Astrocyte of the spinal cord (primary cell): ENCODE results near the gene SLCO3A1.

Source experiments
- DNase-seq: peaks from one replicate; pipeline ENCODE4 v3.0.0; 2011; ENCODE audit warnings: low read depth, low spot score
- H3K4me3 ChIP-seq: 2 replicates; pipeline ENCODE4 v1.5.1; 2011; ENCODE audit warnings: low read depth, mild to moderate bottlenecking, low read length, moderate library complexity
- CTCF ChIP-seq: IDR thresholded peaks from 2 replicates; pipeline ENCODE4 v1.5.1; 2012; ENCODE audit warnings: low read depth, mild to moderate bottlenecking, low read length, inconsistent platforms
- in situ Hi-C: cut with HindIII; loops from 2 replicates; pipeline ENCODE4 v1.10.0; 2017; ENCODE audit warnings: low sequenced_read_pairs

SLCO3A1 gene

GRCh38 chr15:92079647-92080255 is 226.2 kb downstream of the SLCO3A1 start:
- in situ Hi-C loops = no loop called here
- no peak overlapping the region for H3K4me3 ChIP-seq
- no peak for DNase-seq
- no peak for TF ChIP-seq CTCF

GRCh38 chr15:92082006-92082843 is 228.7 kb downstream of the SLCO3A1 start:
- H3K4me3 ChIP-seq = no peak overlapping the region
- peak; percentile 75 for DNase-seq
- peak; percentile 91 for TF ChIP-seq CTCF
- in situ Hi-C loops = no loop called here

- no peak overlapping the region for H3K4me3 ChIP-seq
- no peak for DNase-seq
- no peak for TF ChIP-seq CTCF
- in situ Hi-C loops = no loop called here
Measured at GRCh38 chr15:92083190-92083589, 229.7 kb downstream of the SLCO3A1 start.

GRCh38 chr15:92087211-92087610 is 233.7 kb downstream of the SLCO3A1 start:
- no peak for DNase-seq
- TF ChIP-seq CTCF = no peak
- in situ Hi-C loops = no loop called here
- H3K4me3 ChIP-seq = no peak overlapping the region

- peak; percentile 74 for TF ChIP-seq CTCF
- no peak for DNase-seq
- in situ Hi-C loops = no loop called here
- no peak overlapping the region for H3K4me3 ChIP-seq
Measured at GRCh38 chr15:92091155-92091734, 237.7 kb downstream of the SLCO3A1 start.

- H3K4me3 ChIP-seq = no peak overlapping the region
- TF ChIP-seq CTCF = no peak
- in situ Hi-C loops = no loop called here
- DNase-seq = no peak
Measured at GRCh38 chr15:92092289-92093105, 239.0 kb downstream of the SLCO3A1 start.
